ENCODE results near the gene PLPP6.
"Not testable (repeated sequence)": the region's sequence is repeated elsewhere in the genome, so short reads cannot be mapped to it uniquely, and the experiment has no call there.

DNA sequence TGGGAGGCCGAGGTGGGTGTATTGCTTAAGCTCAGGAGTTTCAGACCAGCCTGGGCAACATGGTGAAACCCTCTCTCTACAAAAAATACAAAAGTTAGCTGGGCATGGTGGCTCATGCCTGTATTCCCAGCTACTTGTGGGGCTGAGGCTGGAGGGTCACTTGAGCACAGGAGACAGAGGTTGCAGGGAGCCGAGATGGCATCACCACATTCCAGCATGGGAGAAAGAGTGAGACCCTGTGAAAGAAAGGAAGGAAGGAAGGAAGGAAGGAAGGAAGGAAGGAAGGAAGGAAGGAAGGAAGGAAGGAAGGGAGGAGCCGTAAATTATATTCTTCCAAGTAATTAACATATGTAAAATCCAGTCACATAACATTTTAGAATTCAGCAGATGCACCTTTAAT lies 5.9 kb upstream of the PLPP6 start:
- not testable (repeated sequence) for TF ChIP-seq POLR2AphosphoS5, POLR2A (IDR thresholded peaks at IDR 0.05; ENCODE audit: low read depth, low read length)
